ENCODE measurements around the gene GPC3. TPM values are rescaled to one million over a fixed set of nuclear protein-coding genes. Genes with fewer than 3 reads are reported as not detected.

Gene GPC3
- total and polyA plus RNA-seq, 2 of the 4 experiments (the other 2 are of a cell fraction): not detected

DNA sequence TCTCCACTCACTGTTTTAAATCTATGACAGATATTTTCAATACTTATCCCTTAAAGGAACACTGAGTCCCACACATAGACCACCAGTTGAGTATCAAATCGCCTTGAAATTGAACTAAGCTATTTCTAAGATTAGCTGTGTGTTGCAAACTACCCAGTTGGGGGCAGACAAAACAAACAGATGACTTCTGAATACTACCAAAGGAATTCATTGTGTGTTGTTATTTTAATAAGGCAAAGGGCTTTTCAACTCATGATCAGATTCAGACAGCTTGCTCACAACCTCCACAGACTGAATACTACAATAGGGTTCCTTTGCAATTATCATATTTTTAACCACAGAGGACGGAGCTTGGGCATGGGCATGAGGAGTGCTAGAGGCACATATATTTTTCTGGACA, 287.1 kb downstream of the GPC3 start:
- Histone ChIP-seq H3K36me3 (ENCODE audit: control insufficient read depth, insufficient read depth, low read length) (no peaks in the 10 kb centered on the region), H3K4me1 (ENCODE audit: control insufficient read depth, insufficient read depth, low read length) (no peaks in the 10 kb centered on the region), H2BK120ac (ENCODE audit: low read depth, low read length) (no peak overlapping the region), H4K5ac (ENCODE audit: low read depth, low read length) (no peak overlapping the region), H3K4ac (ENCODE audit: low read depth, low read length) (no peak overlapping the region), H4K8ac (ENCODE audit: low read depth in 2 of 2, low read length in 2 of 2) (no peak overlapping the region), H3K56ac (ENCODE audit: extremely low read depth, insufficient read depth, low read length) (no peak overlapping the region), H4K20me1 (ENCODE audit: insufficient read depth, low read length) (no peaks in the 10 kb centered on the region), H3K9me1 (ENCODE audit: insufficient read depth, low read length) (no peaks in the 10 kb centered on the region), H3K23ac (ENCODE audit: low read depth, low read length) (no peak overlapping the region), H3K18ac (ENCODE audit: low read depth, low read length) (no peak overlapping the region), H4K91ac (ENCODE audit: insufficient read depth, low read depth, low read length) (no peak overlapping the region), H2AK9ac (replicated peaks; ENCODE audit: low read depth, low read length, poor library complexity) (no peak overlapping the region), H3K79me1 (ENCODE audit: low read depth in 1 of 2, low read length in 2 of 2) (no peaks in the 10 kb centered on the region), H2BK20ac (ENCODE audit: low read depth, low read length) (no peak overlapping the region), H3K4me2 (ENCODE audit: low read depth, low read length) (peak overlapping the region; percentile 50; the same call in 1 of the 2 replicates), H3K14ac (replicated peaks; ENCODE audit: low read depth, low read length) (no peak overlapping the region), H3K27me3 (ENCODE audit: control insufficient read depth, insufficient read depth, low read length) (peaks cover 13% of the 10 kb centered on the region), H3K9ac (ENCODE audit: low read depth, low read length) (no peak overlapping the region), H2BK5ac (ENCODE audit: low read depth, low read length, poor library complexity, severe bottlenecking) (no peak overlapping the region), H2BK15ac (ENCODE audit: low read depth, low read length) (no peak overlapping the region), H3K9me3 (ENCODE audit: control insufficient read depth, insufficient read depth, low read length) (no peaks in the 10 kb centered on the region), H2AFZ (replicated peaks; ENCODE audit: low read length, poor library complexity) (no peak overlapping the region), H3K4me3 (ENCODE audit: insufficient read depth, low read depth, low read length) (no peak overlapping the region), H3K27ac (ENCODE audit: insufficient read depth, low read length) (no peak overlapping the region), H2AK5ac (ENCODE audit: low read depth, low read length) (no peak overlapping the region)
- ChIA-PET POLR2A (ENCODE audit: unreplicated experiment) (no interaction called here), CTCF (interaction anchor here (0.7 to 2.0 kb wide), 5 partner anchors 9 to 99 kb away, joined by 3 to 9 read pairs (median 4); no protein-coding TSS in a partner anchor)
- no TSS peak for BruUV-seq (replicated peaks)
- intact Hi-C loops (cut with micrococcal nuclease): loop anchor here (1.0 to 10.0 kb wide), 3 partner anchors 78 to 327 kb away; no protein-coding TSS in a partner anchor
- peak; percentile 28 for DNase-seq
- dilution Hi-C loops (cut with HindIII; ENCODE audit: low sequenced_read_pairs, unreplicated experiment): no loop called here
- WGBS, 2 experiments (ENCODE audit: extremely low coverage in 2 of 2, insufficient read length in 1 of 2): no CpG with 5 or more reads among the region's 2 CpGs
- TF ChIP-seq MXI1 (IDR thresholded peaks at IDR 0.05; ENCODE audit: borderline replicate concordance, low read depth, low read length) (no peak), SMC3 (IDR thresholded peaks at IDR 0.05; ENCODE audit: low read depth, low read length) (peak; percentile 25), RAD21 (IDR thresholded peaks at IDR 0.05; ENCODE audit: low read length) (peak; percentile 52), CTCF (conservative IDR thresholded peaks at IDR 0.05; ENCODE audit: low read depth, low read length) (peak; percentile 47), ELK1 (IDR thresholded peaks at IDR 0.05; ENCODE audit: borderline replicate concordance, low read depth, low read length) (no peak), CEBPB (IDR thresholded peaks at IDR 0.05; ENCODE audit: low read depth, low read length) (no peak)
- in situ Hi-C loops (cut with MboI; ENCODE audit: low sequenced_read_pairs): no loop called here
- ATAC-seq (ENCODE audit: low read depth): peak; percentile 54

All from IMR-90 (cell line).